Activated CD4-positive, CD25-positive, alpha-beta regulatory T cell (primary cell): ENCODE results near the gene NDUFAF7.
A peak's percentile ranks its signal among the peaks of the same experiment; 100 is the strongest.
"Not testable (repeated sequence)": the region's sequence is repeated elsewhere in the genome, so short reads cannot be mapped to it uniquely, and the experiment has no call there.

Source experiments
- DNase-seq, 4 experiments: peaks; one replicate each; lab custom pipeline; 2025; lab: John Stamatoyannopoulos, UW

Gene NDUFAF7, protein sequence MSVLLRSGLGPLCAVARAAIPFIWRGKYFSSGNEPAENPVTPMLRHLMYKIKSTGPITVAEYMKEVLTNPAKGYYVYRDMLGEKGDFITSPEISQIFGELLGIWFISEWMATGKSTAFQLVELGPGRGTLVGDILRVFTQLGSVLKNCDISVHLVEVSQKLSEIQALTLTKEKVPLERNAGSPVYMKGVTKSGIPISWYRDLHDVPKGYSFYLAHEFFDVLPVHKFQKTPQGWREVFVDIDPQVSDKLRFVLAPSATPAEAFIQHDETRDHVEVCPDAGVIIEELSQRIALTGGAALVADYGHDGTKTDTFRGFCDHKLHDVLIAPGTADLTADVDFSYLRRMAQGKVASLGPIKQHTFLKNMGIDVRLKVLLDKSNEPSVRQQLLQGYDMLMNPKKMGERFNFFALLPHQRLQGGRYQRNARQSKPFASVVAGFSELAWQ

DNA sequence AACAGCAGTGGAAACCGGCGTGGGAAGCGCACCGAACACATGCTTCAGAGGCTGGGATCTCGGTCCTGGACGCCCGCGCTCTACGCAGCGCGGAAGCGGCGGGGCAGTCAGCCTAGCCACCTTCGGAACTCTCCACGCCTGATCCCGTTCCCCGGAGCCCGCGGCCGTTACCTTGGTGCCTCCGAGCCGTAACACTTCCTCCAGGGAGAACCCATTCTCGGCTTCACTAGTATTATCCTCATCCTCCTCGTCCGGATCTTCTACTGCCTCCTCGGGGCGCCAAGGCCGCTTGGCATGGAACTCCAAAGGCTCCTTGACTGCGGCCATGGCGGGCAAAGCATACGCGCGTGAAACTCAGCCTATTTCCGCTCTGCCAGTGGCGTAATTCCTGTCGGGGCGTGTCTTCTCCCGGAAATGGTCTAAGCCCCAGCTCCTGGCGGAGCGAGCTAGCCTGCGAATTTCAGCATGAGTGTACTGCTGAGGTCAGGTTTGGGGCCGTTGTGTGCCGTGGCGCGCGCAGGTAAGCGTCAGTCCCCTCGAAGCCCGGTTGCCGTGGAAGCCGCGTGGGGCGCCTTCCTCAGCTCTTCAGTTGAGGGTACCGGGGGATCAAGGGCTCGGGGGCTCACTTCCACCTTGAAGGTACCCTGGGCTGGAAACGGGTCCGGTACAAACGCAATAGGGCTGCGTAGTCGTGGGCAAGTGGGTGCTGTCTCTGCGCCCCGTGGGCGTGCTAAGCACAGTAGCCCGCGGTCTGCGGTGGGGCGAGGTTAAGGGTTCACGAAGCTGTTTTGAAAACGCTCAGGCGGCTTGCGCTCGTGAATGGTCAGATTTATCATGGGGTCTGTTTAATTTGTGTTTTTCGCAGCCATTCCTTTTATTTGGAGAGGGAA lies at the start of gene NDUFAF7, which contains the start of gene CEBPZ:
Gene NDUFAF7, plus strand, starts transcription at position 418 of the 890 bp plus-strand sequence. Its CDS starts 48 bp downstream, at position 466.
Gene CEBPZ, minus strand, starts transcription at position 356 of the 890 bp plus-strand sequence. Its CDS starts 29 bp downstream, at position 327.
- DNase-seq, result peak; percentile 64 to 80 (median 70)

DNA sequence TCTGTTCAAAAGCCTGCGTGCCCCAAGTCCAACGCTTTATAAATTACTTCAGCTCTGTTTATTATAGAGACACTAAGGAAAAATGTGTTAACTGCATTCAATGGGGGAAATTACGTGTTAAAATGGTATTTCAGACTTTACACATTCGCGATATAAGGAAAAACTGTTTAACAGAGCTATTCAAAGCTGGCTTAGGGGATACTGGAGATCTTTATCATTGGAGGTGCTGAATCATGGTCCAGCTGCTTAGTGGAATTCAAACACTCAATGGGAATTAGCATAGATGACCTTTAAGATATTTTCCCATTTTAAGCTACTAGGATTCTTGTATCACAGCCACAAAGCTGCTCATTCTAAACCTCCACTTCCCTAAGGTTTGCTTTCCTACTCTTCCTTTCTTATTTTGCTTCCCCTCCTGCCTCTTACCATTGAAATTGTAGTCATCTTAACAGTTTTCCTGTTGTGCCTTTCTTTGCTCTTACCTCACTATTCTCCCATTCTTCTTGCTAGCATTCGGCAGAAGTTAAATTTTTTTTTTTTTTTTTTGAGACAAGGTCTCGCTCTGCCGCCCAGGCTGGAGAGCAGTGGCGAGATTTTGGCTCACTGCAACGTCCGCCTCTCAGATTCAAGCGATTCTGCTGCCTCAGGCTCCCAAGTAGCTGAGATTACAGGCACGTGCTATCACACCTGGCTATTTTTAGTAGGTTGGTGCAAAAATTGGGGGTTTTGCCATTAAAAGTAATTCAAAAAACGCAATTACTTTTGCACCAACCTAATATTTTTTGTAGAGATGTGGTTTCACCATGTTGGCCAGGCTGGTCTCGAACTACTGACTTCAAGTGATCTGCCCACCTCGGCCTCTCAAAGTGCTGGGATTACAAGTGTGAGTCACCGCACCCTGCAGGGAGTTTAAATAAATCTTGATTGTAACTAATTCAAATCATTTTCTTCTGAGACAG lies 49.5 kb upstream of the NDUFAF7 start:
- no peak for DNase-seq

DNA sequence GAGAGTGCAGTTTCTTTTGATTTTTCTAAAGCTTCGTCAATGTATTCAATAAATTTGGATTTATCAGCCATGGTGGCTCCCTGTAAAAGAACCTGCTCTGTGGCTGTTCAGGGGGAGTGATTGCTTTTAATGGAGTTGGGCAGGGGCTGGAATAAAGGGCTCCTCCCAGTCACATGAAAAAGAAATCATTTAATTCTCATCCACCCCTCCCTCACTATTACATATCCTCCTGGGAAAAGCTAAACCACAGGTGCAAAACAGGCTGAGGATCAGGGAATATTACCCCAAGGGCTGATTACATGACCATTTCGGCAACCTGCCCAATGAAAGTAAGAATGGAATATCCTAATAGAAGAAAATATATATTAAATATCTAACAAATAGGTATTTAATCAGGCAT lies 42.9 kb upstream of the NDUFAF7 start, which contains the start of gene SULT6B1:
Gene SULT6B1, minus strand, starts transcription at position 101 of the 400 bp plus-strand sequence. Its CDS starts 30 bp downstream, at position 71.
- no peak for DNase-seq

DNA sequence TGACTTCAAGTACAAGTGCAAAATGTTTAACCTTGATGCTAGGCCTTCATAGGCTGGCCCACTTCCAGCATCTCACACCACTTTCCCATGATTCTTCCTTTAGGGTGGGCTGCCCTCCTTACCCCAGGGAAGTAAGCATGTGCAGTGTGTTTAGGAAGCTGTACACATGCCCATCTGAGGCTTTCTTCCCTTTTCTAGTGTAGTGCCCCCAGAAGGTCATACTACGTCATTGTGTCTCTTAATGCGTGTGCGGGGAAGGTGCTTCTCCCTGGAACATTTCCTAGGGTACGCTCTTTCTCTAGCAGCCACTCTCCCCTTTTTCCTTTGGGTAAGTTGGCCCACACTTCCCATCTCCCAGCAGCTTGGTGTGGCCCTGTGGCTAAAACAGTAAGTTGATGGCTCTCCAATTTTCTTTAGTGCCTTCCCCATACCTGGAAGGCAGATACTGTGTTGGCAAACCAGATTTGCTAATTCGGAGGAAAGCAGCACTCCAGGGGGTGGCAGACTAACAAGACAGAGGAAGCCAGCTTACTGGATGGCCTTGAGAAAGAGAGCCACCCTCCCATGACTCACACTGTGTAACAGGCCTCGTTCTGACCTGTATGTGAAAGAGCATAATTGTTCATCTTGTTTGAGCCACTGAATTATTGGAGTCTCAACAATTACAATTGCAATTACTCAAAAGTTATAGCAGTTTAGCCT lies 41.9 kb upstream of the NDUFAF7 start:
- no peak for DNase-seq

DNA sequence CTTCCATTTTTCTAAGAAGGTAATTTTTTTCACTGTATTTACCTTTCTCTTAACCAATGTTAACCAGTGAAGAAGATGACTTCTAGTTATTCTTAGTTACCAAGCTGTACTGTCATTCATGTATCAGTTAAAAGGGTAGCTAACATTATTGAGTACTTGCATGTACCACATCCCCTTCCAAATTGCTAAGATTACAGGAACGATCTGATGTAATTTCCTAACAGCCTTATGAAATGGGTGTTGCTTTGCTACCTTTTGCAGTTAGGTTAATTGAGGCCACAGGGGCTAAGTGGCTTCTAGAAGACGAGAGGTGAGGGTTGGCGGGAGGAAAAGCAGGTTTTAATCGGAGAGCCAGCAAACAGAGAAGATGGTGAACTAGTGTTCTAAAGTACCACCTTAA lies 41.2 kb upstream of the NDUFAF7 start:
- no peak for DNase-seq

DNA sequence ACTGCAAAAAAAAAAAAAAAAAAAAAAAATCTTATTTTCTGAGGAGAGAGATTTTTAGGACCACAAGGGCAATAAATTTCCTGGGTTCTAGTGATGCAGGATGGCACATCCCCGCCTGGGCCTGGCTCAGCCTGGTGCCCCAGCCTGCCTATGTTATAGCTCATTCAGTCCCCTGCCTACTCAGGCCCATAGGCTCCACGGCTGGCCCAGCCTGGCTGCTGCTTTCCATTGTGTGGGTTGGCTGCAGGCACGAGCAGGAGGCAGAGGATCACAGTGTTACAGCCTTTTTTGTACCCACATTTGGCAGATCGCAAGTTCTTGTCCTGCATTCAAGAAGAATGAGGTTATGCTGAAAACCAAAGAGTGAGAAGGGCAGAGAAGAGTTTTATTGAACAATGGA lies 40.2 kb upstream of the NDUFAF7 start:
- DNase-seq, result no peak

DNA sequence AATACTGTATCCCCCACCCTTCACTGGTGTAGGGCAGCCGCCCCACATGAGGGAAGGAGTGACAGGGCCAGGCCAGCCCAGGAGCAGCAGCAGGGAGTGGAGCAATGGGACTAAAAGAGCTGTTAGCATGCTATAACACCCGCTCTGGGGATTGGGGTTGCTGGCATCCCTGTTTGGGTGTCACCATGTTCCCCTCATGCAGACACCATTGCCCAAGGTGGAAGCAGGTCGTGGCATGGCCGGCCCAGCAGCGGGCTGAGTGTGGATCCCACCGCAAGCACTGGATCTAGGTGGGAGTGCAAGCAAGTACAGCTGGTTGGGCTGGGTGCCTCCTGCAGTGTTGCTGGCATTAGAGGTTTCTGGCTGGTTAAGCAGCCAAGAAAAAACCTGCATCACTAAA lies 39.7 kb upstream of the NDUFAF7 start:
- no peak for DNase-seq

DNA sequence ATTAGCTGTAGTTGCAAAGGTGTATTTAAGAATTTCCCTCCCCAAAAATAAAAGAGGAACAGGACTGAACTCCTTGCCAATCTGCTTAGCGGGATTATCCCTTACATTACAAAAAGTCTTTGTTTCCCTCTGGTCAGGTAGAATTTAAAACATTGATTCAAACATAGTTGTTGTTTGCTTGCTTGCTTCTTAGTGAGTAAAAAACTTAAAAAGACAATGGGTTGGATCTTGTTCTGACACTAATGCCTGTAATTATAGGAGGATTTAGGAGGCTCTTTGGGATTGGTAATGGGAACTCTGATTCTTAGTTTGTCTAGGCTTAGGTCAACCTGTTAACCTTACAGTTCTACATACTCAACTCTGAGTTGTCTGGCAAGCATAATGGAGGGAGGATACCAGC lies 38.9 kb upstream of the NDUFAF7 start:
- DNase-seq, result no peak

DNA sequence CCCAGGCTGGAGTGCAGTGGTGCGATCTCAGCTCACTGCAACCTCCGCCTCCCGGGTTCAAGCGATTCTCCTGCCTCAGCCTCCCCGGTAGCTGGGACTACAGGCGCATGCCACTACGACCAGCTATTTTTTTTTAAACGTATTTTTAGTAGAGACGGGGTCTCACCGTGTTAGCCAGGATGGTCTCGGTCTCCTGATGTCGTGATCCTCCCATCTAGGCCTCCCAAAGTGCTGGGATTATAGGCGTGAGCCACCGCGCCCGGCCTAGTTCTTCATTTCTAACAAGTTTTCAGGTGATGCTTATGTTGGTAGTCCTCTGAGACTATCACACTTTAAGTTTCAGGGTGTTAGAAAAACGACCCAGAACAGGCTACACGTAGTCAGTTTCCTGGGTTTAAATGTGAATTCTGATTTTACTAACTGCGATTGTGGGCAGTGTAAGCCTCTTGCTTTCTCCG lies 35.6 kb upstream of the NDUFAF7 start:
- DNase-seq, result not testable (repeated sequence)

DNA sequence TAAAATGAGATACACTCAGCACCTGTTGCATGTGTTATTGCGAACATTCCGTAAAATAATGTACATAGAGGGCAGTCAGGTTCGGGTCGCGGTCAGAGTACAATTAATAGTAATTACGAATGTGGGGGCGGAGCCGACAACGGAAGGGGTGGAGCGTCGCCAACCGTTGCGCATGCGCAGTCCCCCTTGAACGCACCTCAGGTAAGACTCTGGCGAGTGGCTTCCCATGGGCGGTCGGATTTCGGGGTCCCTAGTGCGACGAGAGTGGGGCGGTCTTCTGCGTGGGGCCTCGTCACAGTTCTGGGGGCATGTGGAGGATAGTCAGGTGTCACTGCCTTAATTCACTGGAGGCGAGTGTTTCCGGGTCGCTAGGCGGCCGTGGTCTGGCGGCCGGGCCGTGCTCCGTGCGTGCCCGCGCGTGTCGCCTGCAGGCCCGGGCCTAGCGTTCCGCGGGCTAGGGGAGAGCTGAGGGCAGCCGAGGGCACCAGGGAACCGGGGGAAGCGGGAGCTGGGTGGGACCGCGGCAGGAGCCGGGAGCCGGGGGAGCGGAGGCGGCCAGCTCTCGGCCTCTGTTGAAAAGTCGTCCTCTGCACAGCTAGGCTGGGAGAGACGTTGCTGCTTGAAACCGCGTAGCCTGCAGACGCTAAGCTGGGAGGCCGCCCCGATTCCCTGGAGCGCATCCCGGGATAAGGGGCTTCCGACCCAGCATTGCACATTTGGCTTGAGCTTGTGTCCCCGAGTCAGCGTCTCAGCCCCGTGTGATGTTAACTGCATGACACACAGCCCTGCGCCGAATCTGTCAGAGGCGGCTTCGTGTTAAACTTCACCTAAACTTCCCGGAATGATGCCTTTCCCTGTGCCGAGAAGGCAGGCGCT lies 34.9 kb upstream of the NDUFAF7 start, which contains the start of gene CEBPZOS:
Gene CEBPZOS, plus strand, starts transcription at position 177 of the 876 bp plus-strand sequence. CDS start 3,209 bp downstream, outside the sequence.
- peak; percentile 76 to 84 (median 80) for DNase-seq

DNA sequence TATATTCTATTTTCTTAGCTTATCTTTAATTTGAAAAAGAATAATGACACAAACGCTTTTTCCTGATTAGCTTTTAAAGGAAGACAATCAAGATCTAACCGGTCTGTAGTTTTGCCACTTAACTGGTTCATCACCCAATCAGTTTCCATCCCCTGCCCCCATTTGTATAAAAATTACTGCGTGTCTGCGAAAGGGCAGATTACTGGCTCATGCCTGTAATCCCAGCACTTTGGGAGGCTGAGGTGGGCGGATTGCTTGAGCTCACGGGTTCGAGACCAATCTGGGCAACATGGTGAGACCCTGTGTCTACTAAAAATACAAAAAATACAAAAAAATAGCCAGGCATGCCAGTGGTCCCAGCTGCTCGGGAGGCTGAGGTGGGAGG lies 32.8 kb upstream of the NDUFAF7 start:
- DNase-seq, result no peak

DNA sequence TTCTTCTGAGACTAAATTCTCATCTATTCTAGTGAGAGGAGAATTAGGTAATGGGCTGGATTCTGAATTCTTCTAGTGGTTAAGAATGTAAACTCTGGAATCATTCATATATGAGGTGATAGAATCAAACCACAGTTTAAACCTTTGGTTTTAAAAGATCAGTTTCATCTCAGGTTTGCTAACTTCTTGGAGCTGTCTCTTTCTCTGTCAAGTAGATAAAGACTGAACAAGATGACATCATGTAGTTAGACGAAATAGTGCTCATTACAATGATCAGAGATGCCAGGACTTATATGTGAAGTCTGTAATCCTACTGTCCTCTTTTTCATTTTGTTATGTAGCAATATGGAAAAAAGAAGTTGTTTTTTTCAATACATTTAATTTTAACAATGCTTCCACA lies 30.2 kb upstream of the NDUFAF7 start:
- DNase-seq, result no peak

DNA sequence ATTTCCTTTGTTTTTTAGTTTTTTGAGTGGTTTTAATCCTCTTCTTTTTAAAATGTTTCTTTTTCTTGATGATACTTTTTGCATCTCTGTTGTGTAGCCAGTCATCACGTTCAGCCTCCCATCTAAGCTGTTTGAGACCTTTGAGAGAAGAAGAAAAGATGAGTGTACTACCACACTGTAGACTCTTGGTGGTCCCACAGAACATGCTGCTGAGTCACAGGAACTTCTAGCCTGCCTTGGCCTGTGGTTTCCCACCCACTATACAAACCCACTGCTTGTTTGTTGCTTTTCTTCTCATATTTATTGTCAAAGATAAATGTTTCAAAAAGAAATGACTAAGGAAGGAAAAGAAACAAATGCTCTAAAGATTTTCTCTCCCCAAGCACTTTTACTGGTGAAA lies 29.7 kb upstream of the NDUFAF7 start:
- DNase-seq, result no peak

DNA sequence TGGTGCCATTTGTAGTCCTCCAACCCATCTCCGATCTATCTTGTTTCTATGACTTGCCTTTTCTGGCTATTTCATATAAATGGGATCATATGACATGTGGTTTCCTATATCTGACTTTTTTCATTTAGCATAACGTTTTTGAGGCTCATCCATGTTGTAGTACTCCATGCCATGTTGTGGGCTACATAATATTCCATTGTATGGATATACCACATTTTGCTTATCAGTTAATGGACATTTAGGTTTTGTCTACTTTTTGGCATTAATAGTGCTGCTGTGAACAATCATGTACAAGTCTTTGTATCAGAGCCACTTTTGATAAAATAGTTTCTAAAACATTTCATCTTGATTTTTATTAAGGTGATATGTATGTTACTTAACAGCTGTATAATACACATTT lies 27.8 kb upstream of the NDUFAF7 start:
- DNase-seq, result no peak

DNA sequence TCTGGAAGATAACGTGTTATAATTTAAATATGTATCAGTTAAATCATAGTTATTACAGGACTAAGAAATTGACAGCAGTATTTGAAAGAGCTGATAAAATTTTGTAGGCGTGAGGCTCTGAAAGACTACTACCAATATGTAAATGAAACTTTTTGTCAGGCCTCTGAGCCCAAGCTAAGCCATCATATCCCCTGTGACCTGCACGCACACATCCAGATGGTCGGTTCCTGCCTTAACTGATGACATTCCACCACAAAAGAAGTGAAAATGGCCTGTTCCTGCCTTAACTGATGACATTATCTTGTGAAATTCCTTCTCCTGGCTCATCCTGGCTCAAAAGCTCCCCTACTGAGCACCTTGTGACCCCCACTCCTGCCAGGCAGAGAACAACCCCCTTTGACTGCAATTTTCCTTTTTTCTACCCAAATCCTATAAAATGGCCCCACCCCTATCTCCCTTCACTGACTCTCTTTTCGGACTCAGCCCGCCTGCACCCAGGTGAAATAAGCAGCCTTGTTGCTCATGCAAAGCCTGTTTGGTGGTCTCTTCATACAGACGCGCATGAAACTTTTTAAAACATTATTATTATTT lies 26.3 kb upstream of the NDUFAF7 start:
- DNase-seq, result not testable (repeated sequence)

DNA sequence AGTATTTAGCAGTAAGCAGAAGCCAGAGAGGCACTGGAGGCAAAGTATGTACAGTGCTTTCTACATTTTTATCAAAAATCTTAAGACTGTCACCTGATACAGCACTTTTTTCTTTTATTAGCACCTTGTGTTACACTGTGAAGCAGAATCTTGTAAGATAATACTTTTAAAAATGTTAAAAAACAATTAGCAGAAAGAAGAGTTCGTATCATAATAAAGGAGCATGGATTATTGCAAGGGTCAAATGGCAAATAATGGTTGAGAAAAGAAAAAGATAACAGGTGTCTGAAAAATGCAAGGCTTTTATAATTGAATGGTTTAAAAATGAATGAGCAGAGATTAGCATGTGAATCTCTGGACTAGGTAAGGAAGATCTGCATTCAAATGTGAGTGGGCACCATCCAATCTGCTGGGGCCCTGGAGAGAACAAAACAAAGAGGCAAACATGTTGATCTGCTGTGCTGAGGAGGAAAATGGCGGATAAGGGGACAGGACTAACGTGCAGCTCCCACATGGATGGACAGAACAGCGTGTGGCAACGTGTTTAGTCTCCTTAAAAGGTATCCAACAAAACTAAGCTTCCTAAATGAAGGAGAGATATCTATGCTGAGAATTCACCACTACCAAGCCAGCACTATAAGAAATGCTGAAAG lies 25.6 kb upstream of the NDUFAF7 start:
- no peak for DNase-seq

DNA sequence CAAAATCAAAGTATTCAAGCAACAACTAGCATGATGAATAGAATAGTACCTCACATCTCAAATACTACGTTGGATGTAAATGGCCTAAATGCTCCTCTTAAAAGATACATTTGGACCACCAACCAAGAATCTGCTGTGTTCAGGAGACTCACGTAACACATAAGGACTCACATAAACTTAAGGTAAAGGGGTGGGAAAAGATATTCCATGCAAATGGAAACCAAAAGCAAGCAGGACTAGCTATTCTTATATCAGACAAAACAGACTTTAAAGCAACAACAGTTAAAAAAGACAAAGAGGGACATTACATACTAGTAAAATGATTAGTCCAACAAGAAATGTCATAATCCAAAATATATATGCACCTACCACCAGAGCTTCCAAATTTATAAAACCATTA lies 24.7 kb upstream of the NDUFAF7 start:
- DNase-seq, result not testable (repeated sequence)

DNA sequence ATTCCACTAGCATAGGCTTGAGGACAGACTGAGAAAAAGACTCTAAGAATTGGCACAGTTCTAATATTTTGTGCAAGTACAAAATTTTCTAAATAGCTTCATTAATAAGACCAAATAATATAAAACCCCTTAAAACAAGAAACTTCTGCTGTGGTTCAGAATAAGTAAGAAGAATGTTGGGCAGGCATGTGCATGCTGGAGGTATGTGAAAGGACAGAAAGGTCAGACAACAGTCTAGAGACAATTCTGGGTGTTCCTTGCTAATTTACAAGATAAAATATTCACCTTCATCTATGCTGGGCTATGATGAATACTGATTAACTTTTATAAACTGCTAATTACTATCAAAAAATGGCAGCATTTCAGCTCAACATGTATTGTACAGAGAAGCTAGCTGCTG lies 20.2 kb upstream of the NDUFAF7 start:
- DNase-seq, result no peak

DNA sequence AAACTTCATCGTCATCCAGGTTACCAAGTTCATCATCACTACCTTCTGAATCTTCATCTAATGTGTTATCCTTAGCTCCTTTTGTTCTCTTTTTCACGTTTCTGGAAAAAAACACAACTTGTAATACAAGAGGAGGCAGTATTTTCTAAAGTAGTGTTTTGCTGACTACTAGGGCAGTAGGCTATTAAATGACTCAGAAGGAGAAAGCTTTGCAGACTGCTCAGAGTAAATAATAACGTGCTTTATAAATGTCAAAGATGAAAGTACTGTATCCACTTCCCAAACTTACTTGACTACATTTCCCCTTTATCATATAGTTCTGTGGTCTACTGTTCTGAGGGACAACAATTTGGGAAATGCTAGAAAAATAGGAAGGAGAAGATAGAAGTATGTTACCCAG lies 19.5 kb upstream of the NDUFAF7 start:
- no peak for DNase-seq
